HG02678 (cell line): Measurements from ENCODE around the gene LTBP1.
"Not testable (repeated sequence)": the region's sequence is repeated elsewhere in the genome, so short reads cannot be mapped to it uniquely, and the experiment has no call there.

ENCODE experiments used
- ATAC-seq: cut with Tn5 transposase; IDR thresholded peaks from one replicate; pipeline ENCODE4 v1.9.1; 2021; ENCODE audit warnings: mild to moderate bottlenecking, moderate library complexity; ENCODE audit not compliant: unreplicated experiment

Gene LTBP1

GRCh38 chr2:33369191-33369590 is 422.4 kb downstream of the LTBP1 start:
- no peak for ATAC-seq

- ATAC-seq, result no peak
Measured at GRCh38 chr2:33370636-33371265, 424.0 kb downstream of the LTBP1 start.

- ATAC-seq, result no peak
Measured at GRCh38 chr2:33371304-33372090, 424.7 kb downstream of the LTBP1 start.

GRCh38 chr2:33372940-33373553 is 426.3 kb downstream of the LTBP1 start:
- ATAC-seq, result no peak

- no peak for ATAC-seq
Measured at GRCh38 chr2:33373986-33374385, 427.2 kb downstream of the LTBP1 start.

- no peak for ATAC-seq
Measured at GRCh38 chr2:33375054-33375453, 428.3 kb downstream of the LTBP1 start.

GRCh38 chr2:33377048-33377447 is 430.3 kb downstream of the LTBP1 start:
- ATAC-seq, result no peak

- ATAC-seq, result no peak
Measured at GRCh38 chr2:33378556-33379210, 431.9 kb downstream of the LTBP1 start.

- no peak for ATAC-seq
Measured at GRCh38 chr2:33380001-33380609, 433.4 kb downstream of the LTBP1 start.

- no peak for ATAC-seq
Measured at GRCh38 chr2:33380719-33381118, 434.0 kb downstream of the LTBP1 start.

GRCh38 chr2:33381301-33381858 is 434.6 kb downstream of the LTBP1 start:
- ATAC-seq, result no peak

GRCh38 chr2:33383855-33384598 is 437.3 kb downstream of the LTBP1 start:
- ATAC-seq, result no peak

- no peak for ATAC-seq
Measured at GRCh38 chr2:33384599-33384961, 437.8 kb downstream of the LTBP1 start.

GRCh38 chr2:33388996-33389395 is 442.2 kb downstream of the LTBP1 start:
- no peak for ATAC-seq

- not testable (repeated sequence) for ATAC-seq
Measured at GRCh38 chr2:33389695-33390094, 442.9 kb downstream of the LTBP1 start.

- no peak for ATAC-seq
Measured at GRCh38 chr2:33391529-33392255, 444.9 kb downstream of the LTBP1 start.

- ATAC-seq, result no peak
Measured at GRCh38 chr2:33392366-33392765, 445.6 kb downstream of the LTBP1 start.

GRCh38 chr2:33395034-33395433 is 448.3 kb downstream of the LTBP1 start:
- ATAC-seq, result no peak

GRCh38 chr2:33395655-33396249 is 449.0 kb downstream of the LTBP1 start:
- ATAC-seq, result no peak
